ENCODE data around the gene C21orf91.

Gene C21orf91

GRCh38 chr21:17799414-17800164 is 19.6 kb downstream of the C21orf91 start:
- ChIA-PET POLR2A (no interaction called here), CTCF (interaction anchor here (1.3 kb wide), 1 partner anchor 14 kb away, joined by 3 read pairs; no protein-coding TSS in a partner anchor)
- DNase-seq (ENCODE audit: extremely low spot score) = no peak
- TF ChIP-seq TARDBP (IDR thresholded peaks at IDR 0.05) = no peak
- no peak for TF ChIP-seq BHLHE40 (IDR thresholded peaks at IDR 0.05; ENCODE audit: borderline replicate concordance)
- TF ChIP-seq SUZ12 (IDR thresholded peaks at IDR 0.05) = no peak
- TF ChIP-seq NFRKB (IDR thresholded peaks at IDR 0.05) = no peak
- no peak for TF ChIP-seq L3MBTL2 (conservative IDR thresholded peaks at IDR 0.05)
- no peak for TF ChIP-seq FOXM1 (IDR thresholded peaks at IDR 0.05; ENCODE audit: borderline replicate concordance)
- no peak for TF ChIP-seq FOXK2 (IDR thresholded peaks at IDR 0.05)
- no peak for TF ChIP-seq LEF1 (IDR thresholded peaks at IDR 0.05; ENCODE audit: borderline replicate concordance)
- TF ChIP-seq ZNF384 (IDR thresholded peaks at IDR 0.05) = no peak
- no peak for TF ChIP-seq SP1 (IDR thresholded peaks at IDR 0.05)
- no peak for TF ChIP-seq ARNT (IDR thresholded peaks at IDR 0.05)
- no peak for TF ChIP-seq HDGF (IDR thresholded peaks at IDR 0.05; ENCODE audit: borderline replicate concordance)
- no peak for TF ChIP-seq FOXA1 (IDR thresholded peaks at IDR 0.05)
- no peak for TF ChIP-seq ELF4 (IDR thresholded peaks at IDR 0.05)
- TF ChIP-seq CTBP1 (IDR thresholded peaks at IDR 0.05; ENCODE audit: borderline replicate concordance) = no peak
- no peak for TF ChIP-seq PKNOX1 (IDR thresholded peaks at IDR 0.05)

- ChIA-PET CTCF (interaction anchor here (1.3 kb wide), 1 partner anchor 15 kb away, joined by 3 read pairs; no protein-coding TSS in a partner anchor), POLR2A (no interaction called here)
- TF ChIP-seq CTBP1 (IDR thresholded peaks at IDR 0.05; ENCODE audit: borderline replicate concordance) (no peak), BHLHE40 (IDR thresholded peaks at IDR 0.05; ENCODE audit: borderline replicate concordance) (no peak), TARDBP (IDR thresholded peaks at IDR 0.05) (no peak), PKNOX1 (IDR thresholded peaks at IDR 0.05) (no peak), ELF4 (IDR thresholded peaks at IDR 0.05) (no peak), SP1 (IDR thresholded peaks at IDR 0.05) (no peak), ARNT (IDR thresholded peaks at IDR 0.05) (no peak), SUZ12 (IDR thresholded peaks at IDR 0.05) (no peak), FOXK2 (IDR thresholded peaks at IDR 0.05) (no peak), ZNF384 (IDR thresholded peaks at IDR 0.05) (no peak)
- no peak for DNase-seq (ENCODE audit: extremely low spot score)
Observed at GRCh38 chr21:17798796-17799195, 20.4 kb downstream of the C21orf91 start.

GRCh38 chr21:17797967-17798366 is 21.2 kb downstream of the C21orf91 start:
- TF ChIP-seq BHLHE40 (IDR thresholded peaks at IDR 0.05; ENCODE audit: borderline replicate concordance) (no peak), ELF4 (IDR thresholded peaks at IDR 0.05) (no peak), LEF1 (IDR thresholded peaks at IDR 0.05; ENCODE audit: borderline replicate concordance) (no peak), PKNOX1 (IDR thresholded peaks at IDR 0.05) (no peak), TARDBP (IDR thresholded peaks at IDR 0.05) (no peak), SUZ12 (IDR thresholded peaks at IDR 0.05) (no peak), FOXA1 (IDR thresholded peaks at IDR 0.05) (no peak), CTBP1 (IDR thresholded peaks at IDR 0.05; ENCODE audit: borderline replicate concordance) (no peak), FOXM1 (IDR thresholded peaks at IDR 0.05; ENCODE audit: borderline replicate concordance) (no peak), ZNF384 (IDR thresholded peaks at IDR 0.05) (no peak), SP1 (IDR thresholded peaks at IDR 0.05) (no peak), HDGF (IDR thresholded peaks at IDR 0.05; ENCODE audit: borderline replicate concordance) (no peak), NFRKB (IDR thresholded peaks at IDR 0.05) (no peak), L3MBTL2 (conservative IDR thresholded peaks at IDR 0.05) (no peak), ARNT (IDR thresholded peaks at IDR 0.05) (no peak), FOXK2 (IDR thresholded peaks at IDR 0.05) (no peak)
- ChIA-PET POLR2A (no interaction called here), CTCF (no interaction called here)
- no peak for DNase-seq (ENCODE audit: extremely low spot score)

- TF ChIP-seq ELF4 (IDR thresholded peaks at IDR 0.05) = no peak
- TF ChIP-seq PKNOX1 (IDR thresholded peaks at IDR 0.05) = no peak
- TF ChIP-seq L3MBTL2 (conservative IDR thresholded peaks at IDR 0.05) = no peak
- no peak for TF ChIP-seq HDGF (IDR thresholded peaks at IDR 0.05; ENCODE audit: borderline replicate concordance)
- ChIA-PET POLR2A (interaction anchor here (1.1 kb wide), 1 partner anchor 22 kb away, joined by 3 read pairs; no protein-coding TSS in a partner anchor), CTCF (no interaction called here)
- DNase-seq (ENCODE audit: extremely low spot score) = no peak
Observed at GRCh38 chr21:17796503-17796902, 22.7 kb downstream of the C21orf91 start.

- TF ChIP-seq TARDBP (IDR thresholded peaks at IDR 0.05) = no peak
- TF ChIP-seq FOXA1 (IDR thresholded peaks at IDR 0.05) = no peak
- no peak for TF ChIP-seq HDGF (IDR thresholded peaks at IDR 0.05; ENCODE audit: borderline replicate concordance)
- TF ChIP-seq BHLHE40 (IDR thresholded peaks at IDR 0.05; ENCODE audit: borderline replicate concordance) = no peak
- no peak for TF ChIP-seq ELF4 (IDR thresholded peaks at IDR 0.05)
- TF ChIP-seq SP1 (IDR thresholded peaks at IDR 0.05) = no peak
- no peak for TF ChIP-seq FOXK2 (IDR thresholded peaks at IDR 0.05)
- TF ChIP-seq L3MBTL2 (conservative IDR thresholded peaks at IDR 0.05) = no peak
- POLR2A ChIA-PET = interaction anchor here (1.1 kb wide), 1 partner anchor 22 kb away, joined by 3 read pairs; no protein-coding TSS in a partner anchor
- no peak for DNase-seq (ENCODE audit: extremely low spot score)
- CTCF ChIA-PET = no interaction called here
Observed at GRCh38 chr21:17796037-17796403, 23.1 kb downstream of the C21orf91 start.

Data from HEK293T (cell line).